GM20000 (cell line): ENCODE measurements around the gene COL6A3.

Source experiments
- DNase-seq: peaks from one replicate; pipeline ENCODE4 v3.0.0; 2012; ENCODE audit warnings: low spot score
- CTCF ChIP-seq: IDR thresholded peaks from 2 replicates; pipeline ENCODE4 v1.5.1; 2012; ENCODE audit warnings: mild to moderate bottlenecking, control low read depth; ENCODE audit errors: extremely low read depth, missing control alignments

Gene COL6A3

GRCh38 chr2:237378650-237379049 is 35.3 kb downstream of the COL6A3 start:
- DNase-seq = no peak
- TF ChIP-seq CTCF = no peak

GRCh38 chr2:237374284-237375060 is 39.5 kb downstream of the COL6A3 start:
- TF ChIP-seq CTCF = no peak
- no peak for DNase-seq

GRCh38 chr2:237371856-237372255 is 42.1 kb downstream of the COL6A3 start:
- no peak for TF ChIP-seq CTCF
- no peak for DNase-seq

DNA sequence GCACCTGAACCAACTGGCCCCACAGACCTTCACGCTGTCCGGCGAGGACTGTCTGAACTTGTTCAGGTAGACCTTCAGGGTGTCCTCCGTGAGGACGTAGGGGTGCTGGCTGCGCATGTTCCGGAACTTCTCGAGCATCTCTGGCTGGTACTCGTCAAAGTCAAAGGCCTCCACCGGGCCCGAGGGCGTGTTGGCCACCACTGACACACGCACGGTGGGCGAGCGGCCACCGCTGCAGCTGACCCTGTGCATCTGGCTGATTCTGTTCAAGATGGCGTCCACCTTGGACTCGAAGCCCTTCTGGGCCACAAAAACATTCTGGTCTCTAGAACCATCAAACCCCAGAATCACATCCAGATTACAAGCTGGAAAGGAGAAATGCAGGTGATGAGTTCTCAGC is 48.3 kb downstream of the COL6A3 start:
- no peak for TF ChIP-seq CTCF

GRCh38 chr2:237364655-237365054 is 49.3 kb downstream of the COL6A3 start:
- no peak for DNase-seq
- TF ChIP-seq CTCF = no peak

More for the DNA sequence above, 48.3 kb downstream of the COL6A3 start:
- no peak for DNase-seq

GRCh38 chr2:237361194-237362004 is 52.6 kb downstream of the COL6A3 start:
- TF ChIP-seq CTCF = no peak

More at GRCh38 chr2:237361194-237362004, 52.6 kb downstream of the COL6A3 start:
- DNase-seq = no peak
